ENCODE measurements around the gene OLFML1.

The OLFML1 gene

GRCh38 chr11:7534042-7534378 is 48.7 kb downstream of the OLFML1 start:
- ATAC-seq (ENCODE audit: low read depth) = no peak
- no peak for DNase-seq (ENCODE audit: low spot score)
- Histone ChIP-seq H3K4me3 (ENCODE audit: severe bottlenecking) (no peak overlapping the region), H3K4me1 (ENCODE audit: insufficient read depth, poor library complexity, severe bottlenecking) (no peaks in the 10 kb centered on the region), H3K27ac (ENCODE audit: poor library complexity, severe bottlenecking) (no peak overlapping the region), H3K9me3 (ENCODE audit: severe bottlenecking) (no peaks in the 10 kb centered on the region), H3K27me3 (ENCODE audit: insufficient read depth, poor library complexity, severe bottlenecking) (no peaks in the 10 kb centered on the region), H3K36me3 (ENCODE audit: low read depth) (no peaks in the 10 kb centered on the region)
- no peak for TF ChIP-seq CTCF (IDR thresholded peaks at IDR 0.05; ENCODE audit: poor library complexity, severe bottlenecking)

GRCh38 chr11:7536100-7536499 is 50.8 kb downstream of the OLFML1 start:
- ATAC-seq (ENCODE audit: low read depth) (no peak), DNase-seq (ENCODE audit: low spot score) (no peak)
- Histone ChIP-seq H3K27me3 (ENCODE audit: insufficient read depth, poor library complexity, severe bottlenecking) (no peaks in the 10 kb centered on the region), H3K9me3 (ENCODE audit: severe bottlenecking) (no peaks in the 10 kb centered on the region), H3K4me1 (ENCODE audit: insufficient read depth, poor library complexity, severe bottlenecking) (no peaks in the 10 kb centered on the region), H3K36me3 (ENCODE audit: low read depth) (no peaks in the 10 kb centered on the region), H3K27ac (ENCODE audit: poor library complexity, severe bottlenecking) (no peak overlapping the region), H3K4me3 (ENCODE audit: severe bottlenecking) (no peak overlapping the region)
- no peak for TF ChIP-seq CTCF (IDR thresholded peaks at IDR 0.05; ENCODE audit: poor library complexity, severe bottlenecking)

GRCh38 chr11:7537265-7537664 is 52.0 kb downstream of the OLFML1 start:
- Histone ChIP-seq H3K4me3 (ENCODE audit: severe bottlenecking) (no peak overlapping the region), H3K9me3 (ENCODE audit: severe bottlenecking) (no peaks in the 10 kb centered on the region), H3K4me1 (ENCODE audit: insufficient read depth, poor library complexity, severe bottlenecking) (no peaks in the 10 kb centered on the region), H3K36me3 (ENCODE audit: low read depth) (no peaks in the 10 kb centered on the region), H3K27me3 (ENCODE audit: insufficient read depth, poor library complexity, severe bottlenecking) (no peaks in the 10 kb centered on the region), H3K27ac (ENCODE audit: poor library complexity, severe bottlenecking) (no peak overlapping the region)
- TF ChIP-seq CTCF (IDR thresholded peaks at IDR 0.05; ENCODE audit: poor library complexity, severe bottlenecking) = no peak
- DNase-seq (ENCODE audit: low spot score) = no peak
- no peak for ATAC-seq (ENCODE audit: low read depth)

- no peaks in the 10 kb centered on the region for H3K36me3 ChIP-seq (ENCODE audit: low read depth)
- no peaks in the 10 kb centered on the region for H3K4me1 ChIP-seq (ENCODE audit: insufficient read depth, poor library complexity, severe bottlenecking)
- H3K27ac ChIP-seq (ENCODE audit: poor library complexity, severe bottlenecking) = no peak overlapping the region
- H3K9me3 ChIP-seq (ENCODE audit: severe bottlenecking) = no peaks in the 10 kb centered on the region
- H3K27me3 ChIP-seq (ENCODE audit: insufficient read depth, poor library complexity, severe bottlenecking) = no peaks in the 10 kb centered on the region
- H3K4me3 ChIP-seq (ENCODE audit: severe bottlenecking) = no peak overlapping the region
- DNase-seq (ENCODE audit: low spot score) (no peak), ATAC-seq (ENCODE audit: low read depth) (no peak)
- TF ChIP-seq CTCF (IDR thresholded peaks at IDR 0.05; ENCODE audit: poor library complexity, severe bottlenecking) = no peak
Observed at GRCh38 chr11:7538031-7538430, 52.7 kb downstream of the OLFML1 start.

- Histone ChIP-seq H3K9me3 (ENCODE audit: severe bottlenecking) (no peaks in the 10 kb centered on the region), H3K27me3 (ENCODE audit: insufficient read depth, poor library complexity, severe bottlenecking) (no peaks in the 10 kb centered on the region), H3K4me1 (ENCODE audit: insufficient read depth, poor library complexity, severe bottlenecking) (no peaks in the 10 kb centered on the region), H3K4me3 (ENCODE audit: severe bottlenecking) (no peak overlapping the region), H3K27ac (ENCODE audit: poor library complexity, severe bottlenecking) (no peak overlapping the region), H3K36me3 (ENCODE audit: low read depth) (no peaks in the 10 kb centered on the region)
- ATAC-seq (ENCODE audit: low read depth) (no peak), DNase-seq (ENCODE audit: low spot score) (no peak)
- no peak for TF ChIP-seq CTCF (IDR thresholded peaks at IDR 0.05; ENCODE audit: poor library complexity, severe bottlenecking)
Observed at GRCh38 chr11:7538466-7539454, 53.5 kb downstream of the OLFML1 start.

All from RWPE2 (cell line).